K562 (cell line): ENCODE data around the gene HELZ2.
"Not testable (repeated sequence)": the region's sequence is repeated elsewhere in the genome, so short reads cannot be mapped to it uniquely, and the experiment has no call there.

Source experiments
- DMBX1 ChIP-seq: fragments of 250-450 bp; sonication (Bioruptor Pico); IDR thresholded peaks from 2 replicates; pipeline ENCODE4 v1.8.0; 2022; ENCODE audit warnings: inconsistent platforms, mild to moderate bottlenecking, moderate library complexity, borderline replicate concordance
- TAF15 ChIP-seq: fragments of 200-400 bp; formaldehyde crosslinking; IDR thresholded peaks from 2 replicates; pipeline ENCODE4 v1.6.1; 2017; ENCODE audit warnings: mild to moderate bottlenecking, low read depth, low read length, moderate library complexity
- ZBTB7A ChIP-seq: IDR thresholded peaks from 2 replicates; pipeline ENCODE4 v1.6.1; 2011; ENCODE audit warnings: low read depth, mild to moderate bottlenecking, low read length, moderate library complexity, borderline replicate concordance; ENCODE audit not compliant: control insufficient read depth

DNA sequence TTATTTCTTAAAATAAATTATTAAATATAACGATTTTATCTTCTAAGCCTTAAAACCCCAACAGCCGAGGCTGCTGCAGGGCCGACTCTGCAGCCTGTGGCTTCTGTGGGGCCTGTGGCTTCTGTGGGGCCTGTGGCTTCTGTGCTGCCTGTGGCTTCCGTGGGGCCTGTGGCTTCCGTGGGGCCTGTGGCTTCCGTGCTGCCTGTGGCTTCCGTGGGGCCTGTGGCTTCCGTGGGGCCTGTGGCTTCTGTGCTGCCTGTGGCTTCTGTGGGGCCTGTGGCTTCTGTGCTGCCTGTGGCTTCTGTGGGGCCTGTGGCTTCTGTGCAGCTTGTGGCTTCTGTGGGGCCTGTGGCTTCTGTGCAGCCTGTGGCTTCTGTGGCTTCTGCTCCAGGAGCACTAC lies 27.6 kb upstream of the HELZ2 start:
- TF ChIP-seq TAF15, ZBTB7A, DMBX1: not testable (repeated sequence)
